K562 (cell line): ENCODE results near the gene STK11. TPM values are rescaled to one million over a fixed set of nuclear protein-coding genes. Genes with fewer than 3 reads are reported as not detected.
A peak's percentile ranks its signal among the peaks of the same experiment; 100 is the strongest.

Source experiments
- HDAC2 ChIP-seq: fragments of 450-650 bp; IDR thresholded peaks from 2 replicates; pipeline ENCODE4 v1.6.1; 2016; ENCODE audit warnings: mild to moderate bottlenecking
- HMGN3 ChIP-seq: IDR thresholded peaks from 2 replicates; pipeline ENCODE4 v1.6.1; 2011; ENCODE audit warnings: borderline replicate concordance, low read depth, mild to moderate bottlenecking, mixed read lengths, low read length; ENCODE audit not compliant: insufficient read length; ENCODE audit errors: extremely low read depth
- IFI16 ChIP-seq: fragments of 250-450 bp; sonication (Bioruptor Pico); IDR thresholded peaks from 2 replicates; pipeline ENCODE4 v2.1.2; 2022; ENCODE audit warnings: mild to moderate bottlenecking, inconsistent platforms
- MCM2 ChIP-seq: fragments of 450-650 bp; IDR thresholded peaks from 2 replicates; pipeline ENCODE4 v1.6.1; 2017; ENCODE audit warnings: low read depth, mild to moderate bottlenecking
- NONO ChIP-seq, 2 experiments: fragments of 200-400 bp in 1 of 2; fragments of 450-650 bp in 1 of 2; formaldehyde crosslinking in 1 of 2; IDR thresholded peaks; 2 replicates each; pipeline ENCODE4 v1.6.1; 2017; ENCODE audit warnings: low read depth in 2 of 2, mild to moderate bottlenecking in 2 of 2, moderate library complexity in 2 of 2, low read length in 1 of 2
- PRPF4 ChIP-seq: fragments of 200-400 bp; formaldehyde crosslinking; IDR thresholded peaks from one replicate; pipeline ENCODE4 v1.6.1; 2017; ENCODE audit warnings: low read length, low read depth, mild to moderate bottlenecking; ENCODE audit not compliant: insufficient read depth, poor library complexity, severe bottlenecking
- PTRF ChIP-seq: fragments of 450-650 bp; IDR thresholded peaks from 2 replicates; pipeline ENCODE4 v1.6.1; 2016; ENCODE audit warnings: mild to moderate bottlenecking, missing genetic modification characterization, missing compliant biosample characterization
- SAFB ChIP-seq: fragments of 200-400 bp; formaldehyde crosslinking; IDR thresholded peaks from 2 replicates; pipeline ENCODE4 v1.6.1; 2017; ENCODE audit warnings: low read depth, low read length, borderline replicate concordance
- SMAD1 ChIP-seq: fragments of 150-350 bp; IDR thresholded peaks from 2 replicates; pipeline ENCODE4 v1.6.1; 2014; ENCODE audit warnings: low read length, low read depth; ENCODE audit not compliant: partially characterized antibody
- SNRNP70 ChIP-seq: fragments of 200-400 bp; formaldehyde crosslinking; optimal IDR thresholded peaks from 2 replicates; pipeline ENCODE3; 2017; ENCODE audit warnings: low read depth, low read length
- TBP ChIP-seq: optimal IDR thresholded peaks from 2 replicates; pipeline ENCODE3; 2011; ENCODE audit warnings: low read depth, low read length, improper control_type of control experiment
- ZC3H11A ChIP-seq: IDR thresholded peaks from 2 replicates; pipeline ENCODE4 v1.6.1; 2012; ENCODE audit warnings: low read depth, low read length, improper control_type of control experiment
- ZNF140 ChIP-seq: fragments of 250-450 bp; sonication (Bioruptor Pico); IDR thresholded peaks from 2 replicates; pipeline ENCODE4 v1.8.0; 2021; ENCODE audit warnings: moderate library complexity, mild to moderate bottlenecking, inconsistent platforms
- ZNF224 ChIP-seq: sonication (generic); formaldehyde crosslinking; IDR thresholded peaks from 2 replicates; pipeline ENCODE4 v1.8.0; 2022; ENCODE audit warnings: mild to moderate bottlenecking, missing genetic modification reagents
- ZNF384 ChIP-seq: IDR thresholded peaks from 2 replicates; pipeline ENCODE4 v1.6.1; 2012; ENCODE audit warnings: low read depth, low read length, improper control_type of control experiment
- ZNF696 ChIP-seq: fragments of 250-450 bp; sonication (Bioruptor Pico); conservative IDR thresholded peaks from 2 replicates; pipeline ENCODE4 v1.4.0; 2020; ENCODE audit warnings: mild to moderate bottlenecking, moderate library complexity
- polyA plus RNA-seq, 8 experiments: library from polyadenylated mRNA; depleted of rRNA in 4 of 8; stranded (reverse) in 5 of 8; unstranded in 3 of 8; fragments of >200 nt; fragmentation: Nextera tagmentation in 2 of 8; fragmentation: Illumina TruSeq in 1 of 8; extraction: Ambion mirVana in 2 of 8; extraction: Trizol in 1 of 8; gene quantifications; 2 replicates each; pipeline versions ENCODE4 v1.2.1 to v1.2.3, GENCODE V29; 2011 to 2014; ENCODE audit warnings: inconsistent platforms in 1 of 8, missing spikeins in 1 of 8
- total RNA-seq, 7 experiments: library from RNA; depleted of rRNA in 6 of 7; stranded (reverse); fragments of >200 nt in 6 of 7; fragmentation: Illumina TruSeq in 2 of 7; extraction: Trizol in 2 of 7; gene quantifications; 2 replicates each; pipeline versions ENCODE4 v1.2.1 to v1.2.3, GENCODE V29; 2011 to 2021; ENCODE audit warnings: low replicate concordance in 1 of 7
- TF ChIP-seq, protein P1 (sequence below): fragments of 250-450 bp; sonication (Bioruptor Pico); IDR thresholded peaks from 2 replicates; pipeline ENCODE4 v1.8.0; 2022; ENCODE audit warnings: moderate library complexity, mild to moderate bottlenecking, inconsistent platforms
- TF ChIP-seq, protein P2 (sequence below): fragments of 200-800 bp; sonication (Bioruptor generic); IDR thresholded peaks from 2 replicates; pipeline ENCODE4 v1.6.1; 2017; ENCODE audit warnings: missing genetic modification characterization, missing compliant biosample characterization
- TF ChIP-seq, protein P3 (sequence below): sonication (generic); formaldehyde crosslinking; IDR thresholded peaks from 2 replicates; pipeline ENCODE4 v1.8.0; 2022; ENCODE audit warnings: mild to moderate bottlenecking, missing genetic modification reagents
- TF ChIP-seq, protein P4 (sequence below): sonication (generic); formaldehyde crosslinking; IDR thresholded peaks from 2 replicates; pipeline ENCODE4 v1.8.1; 2023; ENCODE audit warnings: mild to moderate bottlenecking, missing genetic modification reagents

The STK11 gene
- total and polyA plus RNA-seq, 9 of the 15 experiments (the other 6 are each of a cell fraction or from before 2014, with no cell fraction given) = 0.15 to 96.5 (median 31.7) TPM

DNA sequence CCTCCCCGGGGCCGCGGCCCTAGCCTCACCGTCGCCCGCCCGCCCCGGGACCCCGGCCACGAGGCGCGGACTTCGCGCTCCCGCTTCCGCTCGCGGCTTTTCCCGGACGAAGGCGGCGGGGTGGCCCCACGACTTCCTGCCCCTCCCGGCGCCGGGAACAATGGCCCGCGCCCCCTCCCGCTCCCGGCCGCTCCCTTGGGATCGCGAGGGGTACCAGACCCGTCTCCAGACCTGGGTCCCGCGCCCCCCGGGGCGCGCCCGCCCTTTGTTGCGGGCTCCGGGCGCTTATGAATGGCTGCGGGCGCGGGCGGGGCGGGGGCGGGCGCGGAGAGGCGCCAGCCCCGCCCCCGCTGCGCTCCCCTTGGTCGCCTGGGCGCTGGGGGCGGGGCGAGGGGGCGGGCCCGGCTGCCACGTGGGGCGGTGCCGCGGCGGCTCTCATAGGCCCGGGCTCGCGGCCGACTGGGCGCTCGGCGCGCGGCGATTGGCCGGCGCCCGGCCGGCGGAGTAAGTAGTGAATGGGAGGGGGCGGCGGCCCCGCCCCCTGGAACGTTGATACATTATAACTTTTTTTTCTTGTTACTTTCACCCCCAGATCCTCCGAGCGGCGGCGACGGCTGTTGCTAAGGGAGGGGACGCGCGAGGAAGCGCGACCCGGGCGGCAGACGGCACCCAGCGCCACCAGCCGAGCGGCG, 43.9 kb downstream of the STK11 start (continued):
- no peak for TF ChIP-seq SMAD1
- TF ChIP-seq IFI16 = no peak
- TF ChIP-seq SNRNP70 = no peak
- TF ChIP-seq, protein P1, sequence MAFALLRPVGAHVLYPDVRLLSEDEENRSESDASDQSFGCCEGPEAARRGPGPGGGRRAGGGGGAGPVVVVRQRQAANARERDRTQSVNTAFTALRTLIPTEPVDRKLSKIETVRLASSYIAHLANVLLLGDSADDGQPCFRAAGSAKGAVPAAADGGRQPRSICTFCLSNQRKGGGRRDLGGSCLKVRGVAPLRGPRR (CRISPR knock-in tag) = no peak
- no peak for TF ChIP-seq PTRF
- TF ChIP-seq ZNF224 (CRISPR knock-in tag) = no peak
- no peak for TF ChIP-seq HMGN3
- no peak; the same call in 1 of the 2 replicates for TF ChIP-seq SAFB
- peak; percentile 93 for TF ChIP-seq ZNF384
- peak; percentile 1 for TF ChIP-seq PRPF4
- TF ChIP-seq HDAC2 = no peak
- no peak for TF ChIP-seq ZNF140 (CRISPR knock-in tag)
- TF ChIP-seq ZNF696 (CRISPR knock-in tag) = no peak
- no peak for TF ChIP-seq ZC3H11A
- peak; percentile 75 for TF ChIP-seq TBP
- no peak for TF ChIP-seq MCM2
- TF ChIP-seq, protein P2, sequence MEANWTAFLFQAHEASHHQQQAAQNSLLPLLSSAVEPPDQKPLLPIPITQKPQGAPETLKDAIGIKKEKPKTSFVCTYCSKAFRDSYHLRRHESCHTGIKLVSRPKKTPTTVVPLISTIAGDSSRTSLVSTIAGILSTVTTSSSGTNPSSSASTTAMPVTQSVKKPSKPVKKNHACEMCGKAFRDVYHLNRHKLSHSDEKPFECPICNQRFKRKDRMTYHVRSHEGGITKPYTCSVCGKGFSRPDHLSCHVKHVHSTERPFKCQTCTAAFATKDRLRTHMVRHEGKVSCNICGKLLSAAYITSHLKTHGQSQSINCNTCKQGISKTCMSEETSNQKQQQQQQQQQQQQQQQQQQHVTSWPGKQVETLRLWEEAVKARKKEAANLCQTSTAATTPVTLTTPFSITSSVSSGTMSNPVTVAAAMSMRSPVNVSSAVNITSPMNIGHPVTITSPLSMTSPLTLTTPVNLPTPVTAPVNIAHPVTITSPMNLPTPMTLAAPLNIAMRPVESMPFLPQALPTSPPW (CRISPR knock-in tag) = peak; percentile 70
- peak in 1 of 2 experiments; percentile 60; a peak in 3 of 4 replicates for TF ChIP-seq NONO (IDR thresholded peaks at IDR 0.05; ENCODE audit: low read depth in 2 of 2, low read length in 1 of 2)
- TF ChIP-seq, protein P3, sequence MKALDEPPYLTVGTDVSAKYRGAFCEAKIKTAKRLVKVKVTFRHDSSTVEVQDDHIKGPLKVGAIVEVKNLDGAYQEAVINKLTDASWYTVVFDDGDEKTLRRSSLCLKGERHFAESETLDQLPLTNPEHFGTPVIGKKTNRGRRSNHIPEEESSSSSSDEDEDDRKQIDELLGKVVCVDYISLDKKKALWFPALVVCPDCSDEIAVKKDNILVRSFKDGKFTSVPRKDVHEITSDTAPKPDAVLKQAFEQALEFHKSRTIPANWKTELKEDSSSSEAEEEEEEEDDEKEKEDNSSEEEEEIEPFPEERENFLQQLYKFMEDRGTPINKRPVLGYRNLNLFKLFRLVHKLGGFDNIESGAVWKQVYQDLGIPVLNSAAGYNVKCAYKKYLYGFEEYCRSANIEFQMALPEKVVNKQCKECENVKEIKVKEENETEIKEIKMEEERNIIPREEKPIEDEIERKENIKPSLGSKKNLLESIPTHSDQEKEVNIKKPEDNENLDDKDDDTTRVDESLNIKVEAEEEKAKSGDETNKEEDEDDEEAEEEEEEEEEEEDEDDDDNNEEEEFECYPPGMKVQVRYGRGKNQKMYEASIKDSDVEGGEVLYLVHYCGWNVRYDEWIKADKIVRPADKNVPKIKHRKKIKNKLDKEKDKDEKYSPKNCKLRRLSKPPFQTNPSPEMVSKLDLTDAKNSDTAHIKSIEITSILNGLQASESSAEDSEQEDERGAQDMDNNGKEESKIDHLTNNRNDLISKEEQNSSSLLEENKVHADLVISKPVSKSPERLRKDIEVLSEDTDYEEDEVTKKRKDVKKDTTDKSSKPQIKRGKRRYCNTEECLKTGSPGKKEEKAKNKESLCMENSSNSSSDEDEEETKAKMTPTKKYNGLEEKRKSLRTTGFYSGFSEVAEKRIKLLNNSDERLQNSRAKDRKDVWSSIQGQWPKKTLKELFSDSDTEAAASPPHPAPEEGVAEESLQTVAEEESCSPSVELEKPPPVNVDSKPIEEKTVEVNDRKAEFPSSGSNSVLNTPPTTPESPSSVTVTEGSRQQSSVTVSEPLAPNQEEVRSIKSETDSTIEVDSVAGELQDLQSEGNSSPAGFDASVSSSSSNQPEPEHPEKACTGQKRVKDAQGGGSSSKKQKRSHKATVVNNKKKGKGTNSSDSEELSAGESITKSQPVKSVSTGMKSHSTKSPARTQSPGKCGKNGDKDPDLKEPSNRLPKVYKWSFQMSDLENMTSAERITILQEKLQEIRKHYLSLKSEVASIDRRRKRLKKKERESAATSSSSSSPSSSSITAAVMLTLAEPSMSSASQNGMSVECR (CRISPR knock-in tag) = peak; percentile 37
- TF ChIP-seq, protein P4, sequence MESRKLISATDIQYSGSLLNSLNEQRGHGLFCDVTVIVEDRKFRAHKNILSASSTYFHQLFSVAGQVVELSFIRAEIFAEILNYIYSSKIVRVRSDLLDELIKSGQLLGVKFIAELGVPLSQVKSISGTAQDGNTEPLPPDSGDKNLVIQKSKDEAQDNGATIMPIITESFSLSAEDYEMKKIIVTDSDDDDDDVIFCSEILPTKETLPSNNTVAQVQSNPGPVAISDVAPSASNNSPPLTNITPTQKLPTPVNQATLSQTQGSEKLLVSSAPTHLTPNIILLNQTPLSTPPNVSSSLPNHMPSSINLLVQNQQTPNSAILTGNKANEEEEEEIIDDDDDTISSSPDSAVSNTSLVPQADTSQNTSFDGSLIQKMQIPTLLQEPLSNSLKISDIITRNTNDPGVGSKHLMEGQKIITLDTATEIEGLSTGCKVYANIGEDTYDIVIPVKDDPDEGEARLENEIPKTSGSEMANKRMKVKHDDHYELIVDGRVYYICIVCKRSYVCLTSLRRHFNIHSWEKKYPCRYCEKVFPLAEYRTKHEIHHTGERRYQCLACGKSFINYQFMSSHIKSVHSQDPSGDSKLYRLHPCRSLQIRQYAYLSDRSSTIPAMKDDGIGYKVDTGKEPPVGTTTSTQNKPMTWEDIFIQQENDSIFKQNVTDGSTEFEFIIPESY = no peak
